Activated naive CD8-positive, alpha-beta T cell treated with anti-CD3 and anti-CD28 coated beads, Interleukin-2, amount 10 ng/mL, durations not matched to agents 7 days and 5 days (primary cell): ENCODE measurements around the gene RNF38. TPM values are rescaled to one million over a fixed set of nuclear protein-coding genes. Genes with fewer than 3 reads are reported as not detected.
A peak's percentile ranks its signal among the peaks of the same experiment; 100 is the strongest.
"Not testable (repeated sequence)": the region's sequence is repeated elsewhere in the genome, so short reads cannot be mapped to it uniquely, and the experiment has no call there.

Experiments used
- ATAC-seq: fragments of 150-1000 bp; cut with Tn5 transposase; one replicate; pipeline ENCODE4 v1.10.0; 2021; ENCODE audit warnings: low read depth, moderate library complexity
- POLR2A ChIA-PET: fragments of 350-600 bp; sonication (Branson Sonifier 250); formaldehyde crosslinking; loops from one replicate; lab custom pipeline; 2021; ENCODE audit warnings: antibody characterized with exemption; lab: Charles Lee
- DNase-seq: peaks from one replicate; pipeline ENCODE4 v3.0.0; 2021
- H3K27ac Mint-ChIP-seq: one replicate; pipeline ENCODE4 v1.8.0; 2022; ENCODE audit warnings: mild to moderate bottlenecking, mixed read lengths
- H3K27me3 Mint-ChIP-seq: one replicate; pipeline ENCODE4 v1.8.0; 2022; ENCODE audit warnings: mild to moderate bottlenecking, moderate library complexity, mixed read lengths
- H3K36me3 Mint-ChIP-seq: one replicate; pipeline ENCODE4 v1.8.0; 2021; ENCODE audit warnings: mild to moderate bottlenecking, mixed read lengths
- H3K4me1 Mint-ChIP-seq: one replicate; pipeline ENCODE4 v1.8.0; 2021; ENCODE audit warnings: mixed read lengths
- H3K4me3 Mint-ChIP-seq: one replicate; pipeline ENCODE4 v1.8.0; 2022; ENCODE audit warnings: mild to moderate bottlenecking, moderate library complexity, mixed read lengths
- H3K9me3 Mint-ChIP-seq: one replicate; pipeline ENCODE4 v1.8.0; 2021; ENCODE audit warnings: mixed read lengths
- total RNA-seq, 2 experiments: library from RNA; stranded (reverse); gene quantifications; one replicate each; pipeline ENCODE4 v1.2.3, GENCODE V29; 2021

RNF38 gene
- total RNA-seq, 2 experiments from 2014 or later: 54.5 to 55.5 TPM

DNA sequence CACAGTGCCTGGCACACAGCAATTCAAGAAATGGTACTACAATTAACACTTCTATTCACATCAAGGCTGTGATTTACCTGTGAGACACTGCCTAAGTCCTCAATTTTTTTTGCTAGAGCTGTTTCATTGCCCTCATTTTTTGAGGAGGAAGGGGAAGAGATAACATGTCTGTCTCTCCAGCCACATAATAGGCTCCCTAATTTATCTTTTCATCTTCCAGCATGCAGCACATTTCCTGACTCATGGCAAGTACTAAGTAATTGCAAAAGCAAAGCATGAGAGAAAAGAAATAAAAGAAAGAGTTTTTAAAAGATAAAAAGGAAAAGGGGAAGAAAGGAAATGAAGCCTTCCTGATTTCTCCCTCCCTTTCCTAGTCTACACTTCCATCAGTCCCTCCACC lies 26.9 kb upstream of the RNF38 start:
- Mint-ChIP-seq H3K9me3 (no peaks in the 10 kb centered on the region), H3K4me1 (peaks cover 10% of the 10 kb centered on the region)

DNA sequence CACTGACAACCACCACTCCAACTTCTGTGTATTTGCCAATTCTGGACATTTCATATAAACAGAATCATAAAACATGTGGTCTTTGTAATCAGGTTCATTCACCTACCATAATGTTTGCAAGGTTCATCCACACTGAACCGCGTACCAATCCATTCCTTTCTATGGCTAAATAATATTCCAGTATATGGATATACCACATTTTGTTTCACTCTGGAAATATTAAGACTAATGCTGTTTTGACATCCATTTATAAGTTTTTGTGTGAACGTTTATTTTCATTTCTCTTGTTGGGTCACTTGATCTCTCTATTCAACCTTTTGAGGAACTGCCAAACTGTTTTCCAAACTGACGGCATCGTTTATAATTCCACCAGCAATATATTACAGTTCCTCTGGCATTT lies 26.3 kb upstream of the RNF38 start:
- Mint-ChIP-seq H3K4me3 (no peak overlapping the region), H3K4me1 (peaks cover 10% of the 10 kb centered on the region), H3K9me3 (no peaks in the 10 kb centered on the region), H3K27ac (no peak overlapping the region), H3K27me3 (no peaks in the 10 kb centered on the region), H3K36me3 (peaks cover 28% of the 10 kb centered on the region)
- DNase-seq (no peak), ATAC-seq (no peak)
- POLR2A ChIA-PET: no interaction called here

More for the DNA sequence above, 26.9 kb upstream of the RNF38 start:
- Mint-ChIP-seq H3K27me3 (no peaks in the 10 kb centered on the region), H3K27ac (no peak overlapping the region), H3K36me3 (peaks cover 28% of the 10 kb centered on the region), H3K4me3 (no peak overlapping the region)
- DNase-seq: no peak
- POLR2A ChIA-PET: no interaction called here
- no peak for ATAC-seq

DNA sequence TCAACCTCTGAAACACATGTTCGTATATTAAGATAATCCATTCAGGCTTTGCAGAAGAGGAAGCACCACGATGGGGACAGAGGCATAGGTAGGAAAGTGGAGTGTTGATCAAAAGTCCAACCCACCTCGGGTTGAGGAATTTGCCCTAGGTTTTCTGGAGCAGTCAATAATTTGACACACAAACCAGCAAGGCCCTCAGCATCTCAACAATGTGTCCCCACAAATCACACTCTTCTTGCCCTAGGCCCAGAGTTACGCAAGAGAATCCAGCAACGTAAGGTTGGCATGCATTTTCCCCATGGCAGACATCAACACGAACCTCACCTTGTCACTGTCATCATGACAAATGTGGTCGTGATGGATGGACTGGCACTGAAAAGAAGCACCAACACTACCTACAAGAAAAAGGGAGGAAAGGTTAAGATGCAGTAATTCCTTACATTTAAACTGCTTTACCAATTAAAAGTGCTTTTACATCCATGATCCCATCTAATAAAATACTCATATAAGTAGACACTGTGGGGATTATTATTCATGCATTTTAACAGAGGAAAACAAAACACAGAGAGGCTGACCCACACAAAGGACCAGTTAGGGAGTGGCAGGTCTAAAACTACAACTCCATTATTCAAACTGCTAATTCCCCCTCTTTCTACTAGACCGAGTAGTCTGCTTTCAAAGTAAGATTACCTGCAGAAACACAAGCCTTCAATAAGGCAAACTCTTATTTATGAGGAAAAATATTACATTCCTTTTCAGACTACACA lies 24.4 kb upstream of the RNF38 start:
- H3K4me1 Mint-ChIP-seq: peaks cover 10% of the 10 kb centered on the region

DNA sequence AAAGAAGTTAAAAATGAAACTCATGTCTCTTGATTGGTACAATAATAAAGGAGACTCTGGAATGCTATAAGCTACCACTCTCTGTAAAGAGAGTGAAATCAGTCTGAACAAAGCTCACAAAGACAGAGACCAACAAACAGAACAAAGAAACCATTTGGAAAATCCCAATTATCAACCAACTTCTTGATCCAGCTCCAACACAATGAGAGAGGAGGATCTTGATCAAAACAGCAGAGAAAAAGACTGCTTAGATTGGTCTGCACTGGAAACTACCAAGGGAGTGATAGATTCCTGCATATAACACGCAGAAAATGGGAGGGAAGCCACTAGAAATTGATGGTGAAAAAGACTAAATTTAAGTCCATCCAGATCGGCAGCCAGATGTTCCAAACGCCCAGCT lies 23.1 kb upstream of the RNF38 start:
- POLR2A ChIA-PET: interaction anchor here (0.6 kb wide), 1 partner anchor 12 kb away, joined by 3 read pairs; no protein-coding TSS in a partner anchor
- no peak overlapping the region for H3K4me3 Mint-ChIP-seq
- peaks cover 10% of the 10 kb centered on the region for H3K4me1 Mint-ChIP-seq
- H3K9me3 Mint-ChIP-seq: no peaks in the 10 kb centered on the region
- DNase-seq (no peak), ATAC-seq (no peak)
- peaks cover 18% of the 10 kb centered on the region for H3K36me3 Mint-ChIP-seq
- no peaks in the 10 kb centered on the region for H3K27me3 Mint-ChIP-seq
- H3K27ac Mint-ChIP-seq: no peak overlapping the region

More for the DNA sequence above, 24.4 kb upstream of the RNF38 start:
- DNase-seq (no peak), ATAC-seq (no peak)
- Mint-ChIP-seq H3K36me3 (peaks cover 22% of the 10 kb centered on the region), H3K4me3 (no peak overlapping the region), H3K27me3 (no peaks in the 10 kb centered on the region), H3K27ac (no peak overlapping the region), H3K9me3 (no peaks in the 10 kb centered on the region)
- POLR2A ChIA-PET: no interaction called here

DNA sequence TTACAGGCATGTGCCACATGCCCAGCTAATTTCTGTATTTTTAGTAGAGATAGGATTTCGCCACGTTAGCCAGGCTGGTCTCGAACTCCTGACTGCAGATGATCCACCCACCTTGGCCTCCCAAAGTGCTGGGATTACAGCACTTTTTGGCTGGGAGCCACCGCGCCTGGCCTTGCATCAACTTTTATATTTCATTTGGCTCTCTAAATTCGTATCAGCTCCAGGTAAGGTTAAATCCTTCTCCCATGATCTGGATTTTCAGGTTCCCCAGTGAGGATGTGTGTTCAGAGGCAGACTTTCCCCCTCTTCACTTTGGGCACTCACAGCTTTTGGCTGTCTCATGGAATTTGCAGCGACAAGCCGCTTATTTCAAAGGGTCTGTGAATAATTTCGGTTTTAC lies 16.8 kb upstream of the RNF38 start:
- no peak overlapping the region for H3K4me3 Mint-ChIP-seq
- ATAC-seq (no peak), DNase-seq (no peak)
- H3K9me3 Mint-ChIP-seq: no peaks in the 10 kb centered on the region
- H3K27ac Mint-ChIP-seq: no peak overlapping the region
- POLR2A ChIA-PET: no interaction called here
- peaks cover 8% of the 10 kb centered on the region for H3K36me3 Mint-ChIP-seq
- no peaks in the 10 kb centered on the region for H3K27me3 Mint-ChIP-seq
- peaks cover 5% of the 10 kb centered on the region for H3K4me1 Mint-ChIP-seq

DNA sequence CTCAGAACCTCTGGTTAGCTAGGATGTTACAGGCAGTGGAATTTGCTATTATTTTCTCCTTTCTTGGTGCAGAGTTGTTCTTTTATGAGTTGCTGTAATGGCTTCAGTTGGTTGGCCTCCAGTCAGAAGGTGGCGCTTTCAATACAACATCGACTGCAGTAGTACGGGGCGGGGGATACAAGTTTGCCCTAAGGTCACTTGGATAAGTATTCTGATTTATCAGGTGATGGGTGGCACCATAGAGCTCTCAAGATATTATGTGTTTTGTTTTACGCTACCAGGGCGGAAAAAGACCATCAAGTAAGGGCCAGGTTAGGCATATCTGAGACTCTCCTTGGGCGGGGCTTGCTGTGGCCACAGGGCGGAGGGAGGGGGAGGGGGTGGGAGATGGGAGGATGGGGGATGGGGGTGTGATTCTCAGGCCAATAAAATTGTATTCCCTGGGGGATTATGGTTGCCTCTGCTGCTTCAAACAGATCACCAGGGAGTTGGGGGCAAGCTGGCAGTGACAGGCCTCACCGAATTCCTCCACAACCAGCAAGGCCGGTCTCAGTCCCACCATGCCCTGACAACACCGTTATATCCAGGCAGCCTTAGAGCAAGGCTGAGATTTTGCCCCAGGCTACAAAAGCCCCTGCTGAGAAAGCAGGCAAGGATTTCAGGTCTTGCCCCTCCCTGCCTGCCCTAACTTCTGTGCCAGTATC lies 15.9 kb upstream of the RNF38 start:
- Mint-ChIP-seq H3K27ac (no peak overlapping the region), H3K36me3 (peaks cover 8% of the 10 kb centered on the region), H3K4me3 (no peak overlapping the region), H3K9me3 (no peaks in the 10 kb centered on the region), H3K4me1 (peaks cover 5% of the 10 kb centered on the region), H3K27me3 (no peaks in the 10 kb centered on the region)
- DNase-seq: no peak
- POLR2A ChIA-PET: no interaction called here
- ATAC-seq: no peak

DNA sequence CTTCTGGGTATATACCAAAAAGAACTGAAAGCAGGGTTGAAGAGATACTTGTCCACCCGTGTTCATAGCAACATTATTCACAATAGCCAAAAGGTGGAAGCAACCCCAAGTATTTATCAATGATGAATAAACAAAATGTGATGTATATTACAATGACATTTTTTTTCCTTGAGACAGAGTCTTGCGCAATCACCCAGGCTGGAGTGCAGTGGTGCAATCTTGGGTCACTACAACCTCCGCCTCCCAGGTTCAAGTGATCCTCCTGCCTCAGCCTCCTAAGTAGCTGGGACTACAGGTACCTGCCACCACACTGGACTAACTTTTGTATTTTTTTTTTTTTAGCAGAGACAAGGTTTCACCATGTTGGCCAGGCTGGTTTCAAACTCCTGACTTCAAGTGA lies 11.3 kb upstream of the RNF38 start:
- not testable (repeated sequence) for H3K27me3 Mint-ChIP-seq, H3K9me3 Mint-ChIP-seq, H3K4me3 Mint-ChIP-seq, H3K27ac Mint-ChIP-seq, H3K36me3 Mint-ChIP-seq, DNase-seq, ATAC-seq
- H3K4me1 Mint-ChIP-seq: peaks cover 12% of the 10 kb centered on the region
- POLR2A ChIA-PET: interaction anchor here (0.7 kb wide), 1 partner anchor 12 kb away, joined by 3 read pairs; no protein-coding TSS in a partner anchor

DNA sequence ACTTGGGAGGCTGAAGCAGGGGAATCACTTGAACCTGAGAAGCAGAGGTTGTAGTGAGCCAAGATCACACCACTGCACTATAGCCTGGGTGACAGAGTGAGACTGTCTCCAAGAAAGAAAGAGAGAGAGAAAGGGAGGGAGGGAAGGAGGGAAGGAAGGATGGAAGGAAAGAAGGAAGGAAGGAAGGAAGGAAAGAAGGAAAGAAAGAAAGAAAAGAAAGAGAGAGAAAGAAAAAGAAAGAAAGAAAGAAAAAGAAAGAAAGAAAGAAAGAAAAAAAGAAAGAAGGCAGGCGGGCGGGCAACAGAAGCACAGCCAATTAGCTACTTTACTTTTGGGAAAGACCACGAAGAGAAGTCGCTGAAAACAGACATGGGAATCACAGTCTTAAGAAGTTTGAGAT lies 9.0 kb upstream of the RNF38 start:
- H3K4me3 Mint-ChIP-seq, DNase-seq, ATAC-seq, POLR2A ChIA-PET, H3K9me3 Mint-ChIP-seq, H3K27ac Mint-ChIP-seq, H3K27me3 Mint-ChIP-seq, H3K36me3 Mint-ChIP-seq: not testable (repeated sequence)
- H3K4me1 Mint-ChIP-seq: peaks cover 12% of the 10 kb centered on the region

DNA sequence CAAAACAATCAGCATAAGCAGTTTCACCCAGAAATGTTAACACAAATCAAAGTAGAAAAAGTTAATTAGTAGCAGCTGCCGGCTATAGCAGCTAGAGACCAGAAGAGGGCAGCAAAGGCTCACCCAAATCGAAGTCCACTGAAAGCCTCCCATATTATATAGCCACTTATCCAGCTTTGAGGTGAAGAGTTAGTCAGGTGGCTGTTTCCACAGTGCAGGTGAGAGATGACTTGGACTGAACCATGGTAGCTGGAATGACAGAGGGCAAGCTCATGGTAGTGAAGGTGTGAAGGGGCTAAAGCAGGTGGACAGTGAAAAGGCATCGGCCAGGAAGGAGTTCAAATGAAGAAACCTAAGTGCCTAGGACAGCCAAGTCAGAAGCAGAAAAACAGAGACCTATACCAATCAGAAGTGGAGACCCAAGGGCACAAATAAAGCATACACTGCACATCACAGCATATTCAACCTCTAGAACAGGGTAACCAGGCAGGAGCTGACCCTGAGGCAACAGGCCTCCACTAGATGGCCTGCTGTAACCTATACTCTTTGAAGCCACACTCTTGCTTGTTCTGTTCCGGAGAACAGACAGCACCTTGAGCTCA lies 7.2 kb upstream of the RNF38 start:
- Mint-ChIP-seq H3K27ac (peak overlapping the region; percentile 45), H3K4me1 (peaks cover 11% of the 10 kb centered on the region)
- POLR2A ChIA-PET: interaction anchor here (0.6 to 2.0 kb wide), 5 partner anchors 55 to 147 kb away, joined by 3 to 6 read pairs (median 4); no protein-coding TSS in a partner anchor

DNA sequence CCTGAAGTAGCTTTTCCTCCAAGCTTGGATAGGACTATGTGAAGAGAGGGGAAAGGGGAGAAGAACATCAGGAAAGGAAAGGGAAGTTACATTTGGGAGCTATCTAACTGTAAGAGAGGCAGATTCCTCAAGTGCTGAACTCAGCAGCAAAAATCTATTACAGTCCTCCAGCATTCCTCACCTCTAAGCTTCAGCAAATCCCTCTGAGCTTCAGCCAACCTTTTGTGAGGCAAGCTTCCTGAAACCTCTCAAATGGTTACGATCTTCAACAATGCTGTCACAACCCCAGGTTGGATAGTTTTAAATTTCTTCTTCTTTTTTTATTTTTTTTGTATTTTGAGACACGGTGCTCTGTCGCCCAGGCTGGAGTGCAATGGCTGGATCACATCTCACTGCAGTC lies 2.5 kb upstream of the RNF38 start:
- no peak overlapping the region for H3K4me3 Mint-ChIP-seq
- ATAC-seq (no peak), DNase-seq (no peak)
- H3K36me3 Mint-ChIP-seq: peaks cover 5% of the 10 kb centered on the region
- H3K27me3 Mint-ChIP-seq: no peaks in the 10 kb centered on the region
- peaks cover 32% of the 10 kb centered on the region for H3K4me1 Mint-ChIP-seq
- no peaks in the 10 kb centered on the region for H3K9me3 Mint-ChIP-seq
- POLR2A ChIA-PET: interaction anchor here (0.6 to 2.4 kb wide), 4 partner anchors 84 to 724 kb away, joined by 3 to 8 read pairs (median 3); no protein-coding TSS in a partner anchor
- H3K27ac Mint-ChIP-seq: no peak overlapping the region

More for the DNA sequence above, 7.2 kb upstream of the RNF38 start:
- Mint-ChIP-seq H3K36me3 (peaks cover 2% of the 10 kb centered on the region), H3K27me3 (no peaks in the 10 kb centered on the region), H3K4me3 (no peak overlapping the region), H3K9me3 (no peaks in the 10 kb centered on the region)
- DNase-seq (peak; percentile 39), ATAC-seq (peak; percentile 85)

DNA sequence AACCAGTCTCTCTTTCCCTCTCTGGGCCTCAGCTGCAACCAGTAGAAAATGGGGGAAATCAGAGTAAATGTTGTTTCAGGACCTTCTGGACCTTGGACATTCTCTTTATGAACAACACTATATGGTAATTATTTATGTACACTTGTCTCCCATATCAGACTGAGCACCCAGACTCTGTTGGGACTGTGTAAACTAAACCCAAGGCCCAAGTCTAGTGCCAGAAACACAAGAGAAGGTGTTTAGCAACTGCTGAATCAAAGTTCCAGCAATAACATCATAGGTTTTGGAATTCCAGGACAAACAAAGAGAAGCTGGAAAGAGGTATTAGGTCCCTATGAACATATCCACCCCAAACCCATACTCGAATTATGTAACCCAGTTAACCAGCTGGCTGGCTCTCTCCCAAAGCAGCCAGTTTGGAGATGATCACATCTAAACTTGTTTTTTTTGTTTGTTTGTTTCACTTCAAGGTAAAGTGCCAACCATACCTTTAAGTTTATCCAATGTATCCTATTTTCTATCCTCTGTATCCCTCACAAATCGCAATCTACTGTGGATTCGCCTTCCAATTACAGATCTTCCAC lies 1.9 kb upstream of the RNF38 start:
- Mint-ChIP-seq H3K9me3 (no peaks in the 10 kb centered on the region), H3K4me3 (peak overlapping the region; percentile 90), H3K36me3 (peaks cover 5% of the 10 kb centered on the region), H3K27me3 (no peaks in the 10 kb centered on the region), H3K4me1 (peaks cover 27% of the 10 kb centered on the region), H3K27ac (no peak overlapping the region)
- DNase-seq (no peak), ATAC-seq (no peak)
- POLR2A ChIA-PET: interaction anchor here (0.6 to 2.4 kb wide), 4 partner anchors 84 to 725 kb away, joined by 3 to 8 read pairs (median 3); no protein-coding TSS in a partner anchor

DNA sequence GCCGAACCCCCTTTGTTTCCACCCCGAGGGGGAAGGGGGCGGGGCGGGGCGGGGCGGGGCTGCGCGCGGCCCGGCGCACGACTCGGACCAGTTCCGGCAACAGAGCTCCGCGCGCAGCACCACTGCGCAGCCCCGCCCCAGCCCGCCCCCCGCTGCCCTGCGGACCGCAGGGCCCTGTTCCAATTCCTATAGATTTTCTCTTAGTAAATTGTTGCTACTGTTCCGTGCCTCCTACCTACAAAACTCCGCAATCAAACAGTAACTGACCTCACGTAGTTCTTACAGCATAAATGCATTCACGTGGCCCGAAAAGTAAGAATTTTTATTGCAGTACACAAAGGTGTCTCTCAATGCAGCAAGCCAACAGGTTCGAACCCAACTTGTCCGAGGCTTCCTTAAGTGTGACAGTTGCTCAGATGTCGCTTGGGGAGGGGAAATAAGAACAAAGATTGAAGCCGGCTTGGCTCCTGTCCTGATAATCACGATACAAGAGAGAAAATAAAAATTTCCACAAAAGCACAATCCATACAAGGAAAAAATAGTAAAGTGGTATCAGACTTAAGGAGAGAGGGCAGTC lies 1.2 kb upstream of the RNF38 start:
- POLR2A ChIA-PET: interaction anchor here (0.7 to 1.9 kb wide), 3 partner anchors 85 to 155 kb away, joined by 3 to 6 read pairs (median 5); no protein-coding TSS in a partner anchor
- Mint-ChIP-seq H3K27me3 (no peaks in the 10 kb centered on the region), H3K9me3 (no peaks in the 10 kb centered on the region), H3K4me1 (peaks cover 27% of the 10 kb centered on the region), H3K27ac (peak overlapping the region; percentile 91), H3K4me3 (peak overlapping the region; percentile 90), H3K36me3 (peaks cover 7% of the 10 kb centered on the region)
- ATAC-seq (peak; percentile 70), DNase-seq (no peak)
